Activated CD4-positive, alpha-beta T cell treated with anti-CD3 and anti-CD28 coated beads, Interleukin-2, Interleukin-6, amounts not matched to agents 100 ng/mL and 50 ng/mL, durations not matched to agents 16 hours and 8 hours (primary cell): ENCODE results near the gene FZR1.

Source experiments
- DNase-seq: peaks from one replicate; pipeline ENCODE4 v3.0.0-alpha.2; 2020

FZR1 gene

DNA sequence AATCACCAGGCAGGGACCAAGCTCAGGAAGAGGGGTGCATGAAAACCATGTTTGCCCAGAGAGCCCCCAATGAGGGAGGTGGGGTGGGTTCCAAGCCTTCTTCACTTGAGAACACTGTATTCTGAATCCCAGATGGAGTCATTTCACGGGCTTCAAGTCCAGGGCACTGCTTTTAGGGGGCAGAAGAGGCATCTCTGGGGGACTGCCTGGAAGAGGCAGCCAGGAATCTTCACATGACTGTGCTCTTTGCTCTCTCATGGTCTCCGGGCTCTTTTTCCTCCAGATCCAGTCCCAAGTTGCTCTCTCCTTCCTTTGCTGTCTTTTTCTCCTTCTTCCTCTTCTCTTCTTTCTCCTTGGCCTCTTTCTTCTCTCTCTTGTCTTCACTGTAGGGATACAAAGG lies 31.5 kb upstream of the FZR1 start:
- DNase-seq: no peak

GRCh38 chr19:3475449-3475848 lies 30.7 kb upstream of the FZR1 start:
- DNase-seq: no peak

DNA sequence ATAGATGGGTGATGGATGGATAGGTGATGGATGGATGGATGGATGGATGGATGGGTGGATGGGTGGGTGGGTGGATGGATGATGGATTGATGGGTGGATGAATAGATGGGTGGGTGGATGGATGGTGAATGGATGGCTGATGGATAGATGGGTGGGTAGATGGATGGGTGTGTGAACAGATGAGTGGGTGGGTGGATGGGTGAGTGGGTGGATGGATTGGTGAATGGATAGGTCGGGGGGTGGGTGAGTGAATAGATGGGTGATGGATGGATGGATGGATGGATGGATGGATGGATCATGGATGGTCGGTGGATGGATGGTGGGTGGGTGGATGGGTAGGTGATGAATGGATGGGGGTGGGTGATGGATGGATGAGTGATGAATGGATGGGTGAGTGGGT lies 29.3 kb upstream of the FZR1 start:
- no peak for DNase-seq

GRCh38 chr19:3477506-3477905 lies 28.6 kb upstream of the FZR1 start:
- no peak for DNase-seq

DNA sequence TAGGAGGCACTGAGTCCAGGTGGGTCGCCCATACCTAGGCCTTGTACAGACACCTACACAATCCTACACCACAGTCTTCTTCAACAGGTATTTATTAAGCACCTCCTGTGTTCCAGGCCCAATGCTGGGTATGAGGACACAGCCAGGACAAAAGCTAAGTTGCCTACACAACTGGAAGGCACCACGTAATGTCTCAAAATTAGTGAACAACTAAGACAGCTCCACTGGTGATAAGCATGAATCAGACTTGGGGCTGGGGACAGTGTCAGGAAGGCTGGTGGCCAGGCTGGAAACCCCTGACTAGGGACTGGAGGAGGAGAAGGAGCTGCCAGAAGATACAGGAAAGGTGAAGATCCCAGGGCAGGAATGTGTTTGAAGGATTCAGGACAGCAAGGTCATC lies 28.2 kb upstream of the FZR1 start:
- no peak for DNase-seq

DNA sequence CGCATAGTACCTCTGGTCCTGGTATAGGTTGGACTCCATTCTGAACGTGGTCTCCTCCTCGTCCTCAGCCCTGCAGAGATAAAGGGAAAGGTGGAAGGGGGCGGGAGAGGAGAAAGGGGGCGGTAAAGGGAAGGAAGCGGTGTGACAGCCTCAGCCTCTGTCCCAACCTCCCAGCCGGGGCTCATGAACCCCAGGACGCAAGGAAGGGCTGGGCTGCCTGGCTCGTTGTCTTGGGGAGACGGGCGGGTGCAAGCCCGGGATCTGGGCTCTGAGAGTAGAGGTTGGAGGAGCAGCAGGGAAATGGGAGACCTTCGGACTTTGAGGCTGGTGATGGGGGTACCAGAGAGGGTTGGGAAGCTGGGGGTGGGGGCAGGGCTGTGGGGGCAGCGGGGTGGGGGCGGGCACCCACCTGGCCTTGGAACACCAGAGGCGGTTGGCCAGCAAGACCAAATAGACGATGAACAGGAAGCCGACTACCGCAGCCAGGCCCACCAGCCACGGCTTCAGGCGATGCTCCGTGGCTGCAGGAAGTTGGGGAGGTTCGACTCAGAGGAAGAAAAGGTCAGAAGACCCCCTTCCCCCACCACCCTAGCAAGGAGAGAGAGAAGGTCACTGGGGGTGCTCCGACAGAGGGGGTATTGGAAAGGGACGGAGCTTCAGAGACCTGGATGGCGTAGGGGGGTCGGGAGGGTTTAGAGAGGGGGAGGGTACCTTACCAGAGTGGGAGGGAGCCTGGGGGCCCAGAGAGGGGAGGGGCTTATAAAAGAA lies 27.5 kb upstream of the FZR1 start:
- DNase-seq: no peak

DNA sequence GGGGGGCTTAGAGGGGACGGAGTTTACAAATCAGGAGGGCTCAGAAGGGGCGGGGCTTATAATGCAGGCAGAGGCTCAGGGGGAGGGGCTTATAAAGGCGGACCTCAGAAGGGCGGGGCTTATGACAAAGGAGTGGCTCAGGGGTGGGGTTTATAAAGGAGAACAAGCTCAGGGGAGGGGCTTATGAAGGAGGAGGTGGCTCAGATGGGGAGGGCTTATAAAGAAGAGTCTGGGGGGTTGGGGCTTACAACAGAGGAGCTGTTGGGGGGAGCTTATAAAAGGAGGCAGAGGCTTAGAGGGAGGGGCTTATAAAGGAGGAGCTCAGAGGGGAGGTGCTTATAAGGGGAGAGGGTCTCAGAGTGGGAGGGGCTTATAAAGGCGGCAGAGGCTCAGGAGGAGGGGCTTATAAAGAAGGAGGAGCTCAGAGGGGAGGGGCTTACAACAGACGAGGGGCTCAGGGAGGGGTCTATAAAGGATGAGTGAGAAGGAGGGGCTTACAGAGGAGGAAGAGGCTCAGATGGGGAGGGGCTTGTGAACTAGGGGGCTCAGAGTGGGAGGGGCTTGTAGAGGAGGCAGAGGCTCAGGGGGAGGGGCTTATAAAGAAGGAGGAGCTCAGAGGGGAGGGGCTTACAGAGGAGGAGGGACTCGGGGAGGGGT lies 26.8 kb upstream of the FZR1 start:
- DNase-seq: peak; percentile 30

DNA sequence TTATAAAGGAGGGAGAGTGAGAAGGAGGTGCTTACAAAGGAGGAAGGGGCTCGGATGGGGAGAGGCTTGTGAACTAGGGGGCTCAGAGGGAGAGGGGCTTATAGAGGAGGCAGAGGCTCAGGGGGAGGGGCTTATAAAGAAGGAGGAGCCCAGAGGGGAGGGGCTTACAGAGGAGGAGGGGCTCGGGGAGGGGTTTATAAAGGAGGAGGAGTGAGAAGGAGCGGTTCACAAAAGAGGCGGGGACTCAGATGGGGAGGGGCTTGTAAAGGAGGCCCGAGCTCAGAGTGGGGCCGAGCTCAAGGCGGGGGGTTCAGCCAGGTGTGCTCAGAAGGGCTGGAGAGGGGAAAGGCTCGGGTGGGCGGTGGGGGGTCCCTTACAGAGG lies 26.3 kb upstream of the FZR1 start:
- DNase-seq: peak; percentile 29

GRCh38 chr19:3480383-3481091 lies 25.6 kb upstream of the FZR1 start, which contains the start of gene SMIM24:
TSS of gene SMIM24 (minus strand) at chr19:3480525. CDS start at chr19:3480463, 62 bp downstream.
- no peak for DNase-seq

DNA sequence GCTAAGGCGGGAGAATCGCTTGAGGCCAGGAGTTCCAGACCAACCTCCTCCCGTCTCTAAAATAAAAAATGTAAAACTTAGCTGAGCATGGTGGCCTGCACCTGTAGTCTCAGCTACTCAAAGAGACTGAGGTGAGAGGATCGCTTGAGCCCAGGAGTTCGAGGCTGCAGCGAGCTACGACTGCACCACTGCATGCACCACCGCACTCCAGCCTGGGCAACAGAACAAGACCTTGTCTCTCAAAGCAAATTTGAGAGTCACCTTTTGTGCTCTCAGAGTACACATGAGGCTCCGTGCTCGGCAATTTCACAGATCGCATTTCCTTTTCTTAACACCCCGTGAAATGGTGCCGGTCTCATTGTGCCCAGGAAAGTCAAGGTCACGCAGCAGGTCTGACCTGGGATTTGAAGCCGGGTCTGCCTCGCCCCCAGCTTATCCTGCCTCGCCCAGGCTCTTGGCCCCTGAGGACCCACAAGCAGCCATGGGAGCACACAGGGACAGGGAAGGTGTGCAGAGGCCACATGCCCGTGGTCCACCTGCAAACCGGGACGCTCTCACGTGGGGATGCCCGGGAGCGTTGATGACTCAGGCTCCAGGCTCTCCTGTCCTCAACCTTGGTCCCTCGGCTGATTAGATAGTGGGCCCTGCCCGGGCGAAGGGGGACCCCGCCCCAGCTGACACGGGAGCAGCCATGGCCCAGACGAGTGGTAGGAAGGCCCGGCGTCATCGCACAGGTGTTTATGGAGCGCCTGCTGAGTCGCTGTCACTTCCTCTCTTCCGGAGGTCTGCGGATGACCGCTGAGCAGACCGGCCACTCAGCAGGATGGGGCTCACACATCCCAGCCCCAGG lies 24.6 kb upstream of the FZR1 start:
- DNase-seq: no peak

- no peak for DNase-seq
Measured at GRCh38 chr19:3482507-3483225, 23.4 kb upstream of the FZR1 start.

GRCh38 chr19:3483226-3483628 lies 22.9 kb upstream of the FZR1 start, which contains the start of gene SMIM44:
TSS of gene SMIM44 (minus strand) at chr19:3483441. CDS start at chr19:3483403, 38 bp downstream.
- no peak for DNase-seq

DNA sequence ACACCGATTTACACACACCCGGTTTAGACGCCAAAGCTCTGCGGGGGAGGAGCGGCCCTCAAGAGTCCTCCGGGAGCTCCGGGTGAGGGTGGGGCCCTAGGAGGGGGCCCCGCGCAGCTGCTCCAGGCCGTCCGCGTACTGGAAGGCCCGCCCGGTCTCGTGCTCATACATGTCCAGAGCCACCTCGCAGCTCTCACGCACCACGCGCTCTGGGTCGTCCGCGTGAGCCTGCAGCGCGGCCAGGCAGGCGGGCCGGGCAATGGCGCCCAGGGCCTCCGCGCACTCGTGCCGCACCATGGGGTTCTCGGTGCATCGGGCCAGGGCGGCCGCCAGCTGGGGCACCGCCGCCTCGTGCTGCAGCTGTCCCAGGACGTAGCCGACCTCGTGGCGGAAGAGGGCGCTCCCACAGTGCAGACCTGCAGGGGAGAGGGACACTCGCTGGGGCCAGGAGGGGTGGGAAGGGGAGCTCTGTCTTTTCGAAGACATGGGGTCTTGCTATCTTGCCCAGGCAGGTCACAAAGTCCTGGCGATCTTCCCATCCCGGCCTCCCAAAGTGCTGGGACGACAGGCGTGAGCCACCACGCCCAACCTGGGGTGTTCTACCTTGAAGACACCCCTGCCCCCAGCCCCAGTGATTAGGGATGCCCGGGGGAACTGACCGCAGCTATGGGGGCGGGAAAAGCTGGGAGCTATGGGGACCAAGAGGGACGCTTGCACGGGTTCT lies 14.6 kb upstream of the FZR1 start:
- DNase-seq: no peak

- no peak for DNase-seq
Measured at GRCh38 chr19:3492131-3492839, 13.8 kb upstream of the FZR1 start.

GRCh38 chr19:3492919-3493318 lies 13.2 kb upstream of the FZR1 start:
- no peak for DNase-seq

- DNase-seq: no peak
Measured at GRCh38 chr19:3493651-3494050, 12.5 kb upstream of the FZR1 start.

GRCh38 chr19:3494051-3494450 lies 12.1 kb upstream of the FZR1 start:
- peak; percentile 67 for DNase-seq

- DNase-seq: peak; percentile 55
Measured at GRCh38 chr19:3494559-3494958, 11.6 kb upstream of the FZR1 start.

GRCh38 chr19:3496392-3497273 lies 9.5 kb upstream of the FZR1 start:
- no peak for DNase-seq
